C4-2B (cell line): ENCODE measurements around the gene TAP2.
"Not testable (repeated sequence)": the region's sequence is repeated elsewhere in the genome, so short reads cannot be mapped to it uniquely, and the experiment has no call there.

Experiments
- H3K27ac ChIP-seq: fragments of 450-650 bp; 2 replicates; pipeline ENCODE4 v1.5.1; 2017
- ZFX ChIP-seq: fragments of 450-650 bp; IDR thresholded peaks from 2 replicates; pipeline ENCODE4 v1.6.1; 2017
- TF ChIP-seq, protein P1 (sequence below): fragments of 450-650 bp; conservative IDR thresholded peaks from 2 replicates; pipeline ENCODE4 v1.5.1; 2017; ENCODE audit warnings: mild to moderate bottlenecking

The TAP2 gene

GRCh38 chr6:32838114-32838958 is at the start of gene TAP2:
Gene TAP2, minus strand, starts transcription at chr6:32838739. Its CDS starts 506 bp downstream, at chr6:32838233.
- peak within 1 kb of the TSS; percentile 71 for H3K27ac ChIP-seq
- TF ChIP-seq ZFX = no peak
- TF ChIP-seq, protein P1, sequence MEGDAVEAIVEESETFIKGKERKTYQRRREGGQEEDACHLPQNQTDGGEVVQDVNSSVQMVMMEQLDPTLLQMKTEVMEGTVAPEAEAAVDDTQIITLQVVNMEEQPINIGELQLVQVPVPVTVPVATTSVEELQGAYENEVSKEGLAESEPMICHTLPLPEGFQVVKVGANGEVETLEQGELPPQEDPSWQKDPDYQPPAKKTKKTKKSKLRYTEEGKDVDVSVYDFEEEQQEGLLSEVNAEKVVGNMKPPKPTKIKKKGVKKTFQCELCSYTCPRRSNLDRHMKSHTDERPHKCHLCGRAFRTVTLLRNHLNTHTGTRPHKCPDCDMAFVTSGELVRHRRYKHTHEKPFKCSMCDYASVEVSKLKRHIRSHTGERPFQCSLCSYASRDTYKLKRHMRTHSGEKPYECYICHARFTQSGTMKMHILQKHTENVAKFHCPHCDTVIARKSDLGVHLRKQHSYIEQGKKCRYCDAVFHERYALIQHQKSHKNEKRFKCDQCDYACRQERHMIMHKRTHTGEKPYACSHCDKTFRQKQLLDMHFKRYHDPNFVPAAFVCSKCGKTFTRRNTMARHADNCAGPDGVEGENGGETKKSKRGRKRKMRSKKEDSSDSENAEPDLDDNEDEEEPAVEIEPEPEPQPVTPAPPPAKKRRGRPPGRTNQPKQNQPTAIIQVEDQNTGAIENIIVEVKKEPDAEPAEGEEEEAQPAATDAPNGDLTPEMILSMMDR = peak; percentile 98

DNA sequence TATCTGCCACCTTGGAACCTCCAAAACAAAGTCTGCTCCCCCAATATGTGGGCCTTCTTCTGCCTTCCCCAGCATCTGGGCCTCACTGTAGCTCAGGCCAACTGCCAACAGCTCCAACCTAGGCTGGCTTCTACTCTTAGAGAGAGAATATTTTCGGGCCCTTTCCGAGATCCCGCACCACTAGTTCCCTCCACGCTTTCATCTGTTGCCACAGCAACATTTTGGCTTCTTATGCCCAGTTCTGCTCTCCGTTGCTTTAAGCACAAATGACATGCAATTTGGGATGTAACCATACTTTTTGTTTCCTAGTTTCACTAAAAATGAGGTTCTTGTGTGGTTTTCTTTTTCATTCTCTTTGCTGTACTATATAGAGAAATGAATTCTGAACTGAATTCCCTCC is 49.1 kb upstream of the TAP2 start:
- no peak for TF ChIP-seq ZFX
- TF ChIP-seq, protein P1 = no peak
- H3K27ac ChIP-seq = no peak overlapping the region

GRCh38 chr6:32886681-32887383 is 48.3 kb upstream of the TAP2 start:
- TF ChIP-seq ZFX = no peak
- TF ChIP-seq, protein P1 = no peak

DNA sequence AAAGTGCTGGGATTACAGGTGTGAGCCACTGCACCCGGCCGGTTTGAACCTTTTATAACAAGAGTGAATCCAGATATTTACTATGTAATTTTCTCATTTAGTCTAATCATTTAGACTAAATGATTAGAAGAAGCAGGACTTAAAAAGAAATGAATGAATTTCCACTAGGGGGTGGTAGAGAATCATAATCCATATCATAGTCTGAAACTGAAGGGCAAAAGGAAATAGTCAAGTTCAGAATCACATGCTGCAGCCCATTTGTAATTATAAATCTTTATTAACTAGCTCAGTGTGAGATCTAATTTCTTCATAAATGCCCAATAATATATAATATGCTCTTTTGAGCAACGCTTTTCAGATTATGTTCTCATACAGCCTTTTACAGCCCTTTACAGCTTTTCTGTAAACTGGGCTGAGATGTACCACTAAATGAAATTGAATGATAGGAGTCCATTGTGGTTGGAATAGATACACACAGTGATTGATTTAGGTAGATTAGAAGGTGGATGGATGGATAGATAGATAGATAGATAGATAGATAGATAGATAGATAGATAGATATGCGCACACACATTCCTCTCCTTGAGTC is 47.3 kb upstream of the TAP2 start:
- TF ChIP-seq ZFX = no peak
- TF ChIP-seq, protein P1 = peak; percentile 78
- no peak overlapping the region for H3K27ac ChIP-seq

More at GRCh38 chr6:32886681-32887383, 48.3 kb upstream of the TAP2 start:
- no peak overlapping the region for H3K27ac ChIP-seq

- TF ChIP-seq, protein P1 = no peak
- TF ChIP-seq ZFX = no peak
- H3K27ac ChIP-seq = no peak overlapping the region
These were observed 45.2 kb upstream of the TAP2 start for GRCh38 chr6:32883789-32884188.

GRCh38 chr6:32882879-32883250 is 44.3 kb upstream of the TAP2 start:
- no peak overlapping the region for H3K27ac ChIP-seq
- TF ChIP-seq, protein P1 = no peak
- no peak for TF ChIP-seq ZFX

GRCh38 chr6:32880962-32881361 is 42.4 kb upstream of the TAP2 start:
- H3K27ac ChIP-seq = not testable (repeated sequence)
